GM21529 (cell line): ENCODE measurements around the gene FOXO3.
"Not testable (repeated sequence)": the region's sequence is repeated elsewhere in the genome, so short reads cannot be mapped to it uniquely, and the experiment has no call there.

ENCODE experiments used
- ATAC-seq: cut with Tn5 transposase; IDR thresholded peaks from one replicate; pipeline ENCODE4 v1.9.1; 2021; ENCODE audit not compliant: unreplicated experiment

FOXO3 gene

GRCh38 chr6:108681721-108682120 is 121.0 kb downstream of the FOXO3 start:
- ATAC-seq, result not testable (repeated sequence)

GRCh38 chr6:108682383-108683119 is 121.8 kb downstream of the FOXO3 start:
- ATAC-seq, result not testable (repeated sequence)

- ATAC-seq, result not testable (repeated sequence)
Measured at GRCh38 chr6:108683976-108684375, 123.3 kb downstream of the FOXO3 start.

- no peak for ATAC-seq
Measured at GRCh38 chr6:108684771-108685329, 124.1 kb downstream of the FOXO3 start.

GRCh38 chr6:108685970-108686369 is 125.3 kb downstream of the FOXO3 start:
- no peak for ATAC-seq

- no peak for ATAC-seq
Measured at GRCh38 chr6:108686896-108687295, 126.2 kb downstream of the FOXO3 start.

GRCh38 chr6:108687921-108688320 is 127.2 kb downstream of the FOXO3 start:
- no peak for ATAC-seq

GRCh38 chr6:108689272-108690161 is 128.8 kb downstream of the FOXO3 start:
- ATAC-seq, result no peak

GRCh38 chr6:108690326-108691049 is 129.8 kb downstream of the FOXO3 start:
- no peak for ATAC-seq

GRCh38 chr6:108693430-108694154 is 132.9 kb downstream of the FOXO3 start:
- ATAC-seq, result no peak

- ATAC-seq, result no peak
Measured at GRCh38 chr6:108694816-108695215, 134.1 kb downstream of the FOXO3 start.

GRCh38 chr6:108697561-108698161 is 136.9 kb downstream of the FOXO3 start:
- no peak for ATAC-seq

GRCh38 chr6:108698593-108699289 is 138.0 kb downstream of the FOXO3 start:
- ATAC-seq, result no peak

- ATAC-seq, result no peak
Measured at GRCh38 chr6:108699290-108700041, 138.7 kb downstream of the FOXO3 start.

- no peak for ATAC-seq
Measured at GRCh38 chr6:108702106-108702851, 141.6 kb downstream of the FOXO3 start.

GRCh38 chr6:108706649-108707048 is 145.9 kb downstream of the FOXO3 start:
- no peak for ATAC-seq

- ATAC-seq, result no peak
Measured at GRCh38 chr6:108707328-108707976, 146.7 kb downstream of the FOXO3 start.
